ENCODE results near the gene ACYP2. TPM values are rescaled to one million over a fixed set of nuclear protein-coding genes. Genes with fewer than 3 reads are reported as not detected.

The ACYP2 gene
- total RNA-seq, 6 donors from 2014 or later: 8.9 to 15.7 (median 14.8) TPM

- Histone ChIP-seq H3K27me3 (no peaks in the 10 kb centered on the region), H3K9me3 (no peaks in the 10 kb centered on the region), H3K36me3 (no peaks in the 10 kb centered on the region), H3K4me1 (peaks cover 0 to 2% (median 0%) of the 10 kb centered on the region in 4 donors), H3K27ac (no peak overlapping the region), H3K4me3 (no peak overlapping the region)
- DNase-seq (no peak), ATAC-seq (ENCODE audit: low FRiP score in 2 of 2) (peak in 1 of 2 donors; percentile 66)
- 71 to 79% methylated on average over 1 of the region's 1 CpG for WGBS, 2 donors
- TF ChIP-seq EP300 (IDR thresholded peaks at IDR 0.05): no peak
- TF ChIP-seq CTCF (IDR thresholded peaks at IDR 0.05): no peak
- no peak for TF ChIP-seq POLR2AphosphoS5 (IDR thresholded peaks at IDR 0.05)
- TF ChIP-seq POLR2A (IDR thresholded peaks at IDR 0.05): no peak
Measured at GRCh38 chr2:54274781-54275242, 159.4 kb downstream of the ACYP2 start.

- Histone ChIP-seq H3K4me1 (peaks cover 0 to 2% (median 0%) of the 10 kb centered on the region in 4 donors), H3K36me3 (no peaks in the 10 kb centered on the region), H3K4me3 (no peak overlapping the region), H3K27ac (no peak overlapping the region), H3K9me3 (no peaks in the 10 kb centered on the region), H3K27me3 (no peaks in the 10 kb centered on the region)
- no peak for DNase-seq
- ATAC-seq (ENCODE audit: low FRiP score in 2 of 2): peak in 1 of 2 donors; percentile 24
- WGBS, 2 donors: 84 to 85% methylated on average over 2 of the region's 2 CpGs
- no peak for TF ChIP-seq POLR2A (IDR thresholded peaks at IDR 0.05)
- no peak for TF ChIP-seq EP300 (IDR thresholded peaks at IDR 0.05)
- TF ChIP-seq CTCF (IDR thresholded peaks at IDR 0.05): no peak
- TF ChIP-seq POLR2AphosphoS5 (IDR thresholded peaks at IDR 0.05): no peak
Measured at GRCh38 chr2:54275541-54275940, 160.1 kb downstream of the ACYP2 start.

GRCh38 chr2:54279385-54279784 lies 164.0 kb downstream of the ACYP2 start:
- Histone ChIP-seq H3K4me1 (peaks cover 0 to 2% (median 0%) of the 10 kb centered on the region in 4 donors), H3K27ac (no peak overlapping the region), H3K27me3 (no peaks in the 10 kb centered on the region), H3K36me3 (no peaks in the 10 kb centered on the region), H3K4me3 (no peak overlapping the region), H3K9me3 (no peaks in the 10 kb centered on the region)
- WGBS, 2 donors: 80 to 84% methylated on average over 2 of the region's 2 CpGs
- ATAC-seq (ENCODE audit: low FRiP score in 2 of 2): no peak
- TF ChIP-seq EP300 (IDR thresholded peaks at IDR 0.05) (no peak), POLR2AphosphoS5 (IDR thresholded peaks at IDR 0.05) (no peak), CTCF (IDR thresholded peaks at IDR 0.05) (peak in 1 of 6 experiments; percentile 26), POLR2A (IDR thresholded peaks at IDR 0.05) (no peak)
- no peak for DNase-seq

- H3K4me3 ChIP-seq: no peak overlapping the region
- TF ChIP-seq POLR2AphosphoS5 (IDR thresholded peaks at IDR 0.05) (no peak), CTCF (IDR thresholded peaks at IDR 0.05) (no peak), EP300 (IDR thresholded peaks at IDR 0.05) (no peak), POLR2A (IDR thresholded peaks at IDR 0.05) (no peak)
- H3K4me1 ChIP-seq: no peaks in the 10 kb centered on the region
- DNase-seq (no peak), ATAC-seq (ENCODE audit: low FRiP score in 2 of 2) (no peak)
- H3K27ac ChIP-seq: no peak overlapping the region
- 93 to 94% methylated on average over 3 of the region's 3 CpGs for WGBS, 2 donors
- no peaks in the 10 kb centered on the region for H3K36me3 ChIP-seq
- H3K27me3 ChIP-seq: no peaks in the 10 kb centered on the region
- H3K9me3 ChIP-seq: no peaks in the 10 kb centered on the region
Measured at GRCh38 chr2:54284826-54285225, 169.4 kb downstream of the ACYP2 start.

- Histone ChIP-seq H3K4me1 (no peaks in the 10 kb centered on the region), H3K27ac (no peak overlapping the region), H3K27me3 (no peaks in the 10 kb centered on the region), H3K4me3 (no peak overlapping the region), H3K9me3 (no peaks in the 10 kb centered on the region), H3K36me3 (no peaks in the 10 kb centered on the region)
- ATAC-seq (ENCODE audit: low FRiP score in 2 of 2): no peak
- DNase-seq: no peak
- WGBS, 2 donors: 86 to 97% methylated on average over 1 of the region's 1 CpG
- TF ChIP-seq EP300 (IDR thresholded peaks at IDR 0.05) (no peak), POLR2AphosphoS5 (IDR thresholded peaks at IDR 0.05) (no peak), CTCF (IDR thresholded peaks at IDR 0.05) (no peak), POLR2A (IDR thresholded peaks at IDR 0.05) (no peak)
Measured at GRCh38 chr2:54285451-54285850, 170.0 kb downstream of the ACYP2 start.
